ENCODE results near the gene DFFB. TPM values are rescaled to one million over a fixed set of nuclear protein-coding genes. Genes with fewer than 3 reads are reported as not detected.
A peak's percentile ranks its signal among the peaks of the same experiment; 100 is the strongest.

The DFFB gene
- total and polyA plus RNA-seq, 9 of the 15 experiments (the other 6 are each of a cell fraction or from before 2014, with no cell fraction given) = 2.3 to 15.8 (median 11.5) TPM

- TF ChIP-seq CREM (IDR thresholded peaks at IDR 0.05; ENCODE audit: low read depth) (peak; percentile 78), E2F4 (CRISPR knock-in tag; IDR thresholded peaks at IDR 0.05; ENCODE audit: low read depth) (no peak), ZBTB1 (CRISPR knock-in tag; IDR thresholded peaks at IDR 0.05; ENCODE audit: borderline replicate concordance, low read depth) (no peak), TSC22D4 (tag; IDR thresholded peaks at IDR 0.05) (no peak), ZNF232 (CRISPR knock-in tag; IDR thresholded peaks at IDR 0.05) (no peak), MYC (IDR thresholded peaks at IDR 0.05; ENCODE audit: low read depth, low read length) (peak; percentile 10; the same call in 1 of the 2 replicates), MYC (CRISPR knock-in tag; IDR thresholded peaks at IDR 0.05; ENCODE audit: borderline replicate concordance, low read depth) (no peak)
- TF ChIP-seq, protein P1, sequence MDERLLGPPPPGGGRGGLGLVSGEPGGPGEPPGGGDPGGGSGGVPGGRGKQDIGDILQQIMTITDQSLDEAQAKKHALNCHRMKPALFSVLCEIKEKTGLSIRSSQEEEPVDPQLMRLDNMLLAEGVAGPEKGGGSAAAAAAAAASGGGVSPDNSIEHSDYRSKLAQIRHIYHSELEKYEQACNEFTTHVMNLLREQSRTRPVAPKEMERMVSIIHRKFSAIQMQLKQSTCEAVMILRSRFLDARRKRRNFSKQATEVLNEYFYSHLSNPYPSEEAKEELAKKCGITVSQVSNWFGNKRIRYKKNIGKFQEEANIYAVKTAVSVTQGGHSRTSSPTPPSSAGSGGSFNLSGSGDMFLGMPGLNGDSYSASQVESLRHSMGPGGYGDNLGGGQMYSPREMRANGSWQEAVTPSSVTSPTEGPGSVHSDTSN (CRISPR knock-in tag; IDR thresholded peaks at IDR 0.05; ENCODE audit: low read depth) = no peak
- TF ChIP-seq, protein P1 (tag; conservative IDR thresholded peaks at IDR 0.05; ENCODE audit: low read depth) = 0 out of 2 replicates have a peak, but pooled peaks have one; percentile 14
- TF ChIP-seq, protein P2, sequence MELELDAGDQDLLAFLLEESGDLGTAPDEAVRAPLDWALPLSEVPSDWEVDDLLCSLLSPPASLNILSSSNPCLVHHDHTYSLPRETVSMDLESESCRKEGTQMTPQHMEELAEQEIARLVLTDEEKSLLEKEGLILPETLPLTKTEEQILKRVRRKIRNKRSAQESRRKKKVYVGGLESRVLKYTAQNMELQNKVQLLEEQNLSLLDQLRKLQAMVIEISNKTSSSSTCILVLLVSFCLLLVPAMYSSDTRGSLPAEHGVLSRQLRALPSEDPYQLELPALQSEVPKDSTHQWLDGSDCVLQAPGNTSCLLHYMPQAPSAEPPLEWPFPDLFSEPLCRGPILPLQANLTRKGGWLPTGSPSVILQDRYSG (tag; conservative IDR thresholded peaks at IDR 0.05; ENCODE audit: low read depth) = no peak
- TF ChIP-seq, protein P3, sequence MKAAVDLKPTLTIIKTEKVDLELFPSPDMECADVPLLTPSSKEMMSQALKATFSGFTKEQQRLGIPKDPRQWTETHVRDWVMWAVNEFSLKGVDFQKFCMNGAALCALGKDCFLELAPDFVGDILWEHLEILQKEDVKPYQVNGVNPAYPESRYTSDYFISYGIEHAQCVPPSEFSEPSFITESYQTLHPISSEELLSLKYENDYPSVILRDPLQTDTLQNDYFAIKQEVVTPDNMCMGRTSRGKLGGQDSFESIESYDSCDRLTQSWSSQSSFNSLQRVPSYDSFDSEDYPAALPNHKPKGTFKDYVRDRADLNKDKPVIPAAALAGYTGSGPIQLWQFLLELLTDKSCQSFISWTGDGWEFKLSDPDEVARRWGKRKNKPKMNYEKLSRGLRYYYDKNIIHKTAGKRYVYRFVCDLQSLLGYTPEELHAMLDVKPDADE (conservative IDR thresholded peaks at IDR 0.05; ENCODE audit: control insufficient read depth, low read depth, low read length) = no peak
These were observed 49.8 kb downstream of the DFFB start (continued) for GRCh38 chr1:3907031-3907534.

Measured in K562 (cell line).